ENCODE data around the gene KRT26. TPM values are rescaled to one million over a fixed set of nuclear protein-coding genes. Genes with fewer than 3 reads are reported as not detected.
A peak's percentile ranks its signal among the peaks of the same experiment; 100 is the strongest.

The KRT26 gene
- total RNA-seq, 1 donor, result not detected

GRCh38 chr17:40796846-40797245 is 24.8 kb upstream of the KRT26 start:
- no peak for DNase-seq (ENCODE audit: low read depth)
- no peak overlapping the region for H3K4me3 ChIP-seq (ENCODE audit: low read depth, low read length)
- TF ChIP-seq CTCF (IDR thresholded peaks at IDR 0.05; ENCODE audit: insufficient read depth, low read length), result no peak

- no peak for DNase-seq (ENCODE audit: low read depth)
Measured at GRCh38 chr17:40795019-40795667, 23.1 kb upstream of the KRT26 start.

GRCh38 chr17:40794466-40794865 is 22.5 kb upstream of the KRT26 start:
- H3K4me3 ChIP-seq (ENCODE audit: low read depth, low read length), result no peak overlapping the region
- DNase-seq (ENCODE audit: low read depth), result no peak
- TF ChIP-seq CTCF (IDR thresholded peaks at IDR 0.05; ENCODE audit: insufficient read depth, low read length), result no peak

More at GRCh38 chr17:40795019-40795667, 23.1 kb upstream of the KRT26 start:
- H3K4me3 ChIP-seq (ENCODE audit: low read depth, low read length), result no peak overlapping the region
- TF ChIP-seq CTCF (IDR thresholded peaks at IDR 0.05; ENCODE audit: insufficient read depth, low read length), result no peak

GRCh38 chr17:40793832-40794231 is 21.8 kb upstream of the KRT26 start:
- no peak overlapping the region for H3K4me3 ChIP-seq (ENCODE audit: low read depth, low read length)
- TF ChIP-seq CTCF (IDR thresholded peaks at IDR 0.05; ENCODE audit: insufficient read depth, low read length), result no peak
- DNase-seq (ENCODE audit: low read depth), result no peak

- TF ChIP-seq CTCF (IDR thresholded peaks at IDR 0.05; ENCODE audit: insufficient read depth, low read length), result peak; percentile 57
- H3K4me3 ChIP-seq (ENCODE audit: low read depth, low read length), result no peak overlapping the region
- peak; percentile 66 for DNase-seq (ENCODE audit: low read depth)
Measured at GRCh38 chr17:40791787-40792436, 19.9 kb upstream of the KRT26 start.

- TF ChIP-seq CTCF (IDR thresholded peaks at IDR 0.05; ENCODE audit: insufficient read depth, low read length), result no peak
- H3K4me3 ChIP-seq (ENCODE audit: low read depth, low read length), result no peak overlapping the region
- peak; percentile 52 for DNase-seq (ENCODE audit: low read depth)
Measured at GRCh38 chr17:40791111-40791510, 19.1 kb upstream of the KRT26 start.

All from fibroblast of the aortic adventitia (primary cell).